Pancreas (tissue), 10 donors: ENCODE measurements around the gene BMP10. TPM values are rescaled to one million over a fixed set of nuclear protein-coding genes. Genes with fewer than 3 reads are reported as not detected.
A peak's percentile ranks its signal among the peaks of the same experiment; 100 is the strongest.

Experiments used
- ATAC-seq, 4 donors: fragments of 200-7000 bp; cut with Tn5 transposase; one replicate each; pipeline versions ENCODE4 v1.8.0 to v1.9.1; 2020; ENCODE audit warnings: mild to moderate bottlenecking in 4 of 4, moderate library complexity in 4 of 4
- DNase-seq, 6 donors: peaks; one replicate each; pipeline ENCODE4 v3.0.0-alpha.2; 2020
- FAIRE-seq: peaks from 2 replicates; lab custom pipeline; 2012; peaks lifted over from hg19 to GRCh38; lab: Jason Lieb, UNC
- H3K27ac ChIP-seq, 4 donors: fragments of 200-600 bp; sonication (generic); 1 replicate in 3 of 4; 2 replicates in 1 of 4; pipeline versions ENCODE4 v1.5.0 to v1.8.0; 2020
- H3K27me3 ChIP-seq, 4 donors: fragments of 200-600 bp; one replicate each; pipeline ENCODE4 v1.8.0; 2021
- H3K36me3 ChIP-seq, 3 donors: fragments of 200-600 bp; sonication (generic) in 1 of 3; one replicate each; pipeline versions ENCODE4 v1.5.0 to v1.8.0; 2020 to 2021
- H3K4me1 ChIP-seq, 3 donors: fragments of 200-600 bp; one replicate each; pipeline ENCODE4 v1.8.0; 2021
- H3K4me3 ChIP-seq, 4 donors: fragments of 200-600 bp; sonication (generic) in 2 of 4; one replicate each; pipeline versions ENCODE4 v1.5.0 to v1.8.0; 2020 to 2021
- H3K9me3 ChIP-seq, 4 donors: fragments of 200-600 bp; one replicate each; pipeline ENCODE4 v1.8.0; 2021
- CTCF ChIP-seq, 4 donors: fragments of 200-600 bp; sonication (generic) in 3 of 4; IDR thresholded peaks; one replicate each; pipeline versions ENCODE4 v1.5.0 to v1.8.0; 2021; ENCODE audit warnings: antibody characterized with exemption in 4 of 4
- WGBS, 2 donors: extraction: QIAGEN DNeasy Blood & Tissue Kit; methylation state at CpG; one replicate each; pipeline ENCODE4 v1.1.7; 2013; 5-methylcytosine and 5-hydroxymethylcytosine counted together
- intact Hi-C, 3 donors: fragments of 100-400 bp; cut with DNase I; formaldehyde crosslinking; loops; one replicate each; pipeline versions ENCODE4 v1.11.1 to v1.14.2; 2022
- polyA plus RNA-seq, 2 donors: library from polyadenylated mRNA; stranded (reverse); fragments of 200-250 nt; gene quantifications; one replicate each; pipeline ENCODE4 v1.2.3, GENCODE V29; 2013
- total RNA-seq, 6 donors: library from RNA; stranded (reverse); fragmentation: NEBNext Ultra II Directional in 4 of 6; extraction: Animal tissue kit (Norgen Biotek cat#: 25700) in 4 of 6; gene quantifications; one replicate each; pipeline versions ENCODE4 v1.2.1 to v1.2.4, GENCODE V29; 2021 to 2023
- donor health status: healthy with polysubstance abuse.
- donor health status: DM: no; HTN: no; CAD: no; lungs with moderate emphysema.
- donor health status: DM: no; HTN: no; CAD: no.
- donor health status: control.
- donor health status: control.
- donor health status: Bipolar disorder and iron deficiency.
- donor health status: DM: yes; HTN: yes; CAD: no.
- donor health status: DM: no; HTN: no; CAD: no.
- donor health status: DM: no; HTN: no; CAD: no.
- donor health status: DM: yes; HTN: yes; CAD: no.

The BMP10 gene
- total and polyA plus RNA-seq, 8 donors: not detected

GRCh38 chr2:68878753-68879152 lies 7.6 kb upstream of the BMP10 start:
- intact Hi-C loops: no loop called here
- H3K9me3 ChIP-seq: no peaks in the 10 kb centered on the region

GRCh38 chr2:68878071-68878711 lies 7.0 kb upstream of the BMP10 start:
- H3K4me1 ChIP-seq: no peaks in the 10 kb centered on the region
- H3K9me3 ChIP-seq: no peaks in the 10 kb centered on the region
- ATAC-seq (no peak), FAIRE-seq (no peak), DNase-seq (no peak)
- no peak for TF ChIP-seq CTCF (IDR thresholded peaks at IDR 0.05)
- 44 to 53% methylated on average over 6 of the region's 6 CpGs for WGBS, 2 donors
- H3K4me3 ChIP-seq: no peak overlapping the region
- H3K36me3 ChIP-seq: no peaks in the 10 kb centered on the region
- intact Hi-C loops: no loop called here
- H3K27ac ChIP-seq: no peak overlapping the region
- peaks cover 0 to 12% (median 0%) of the 10 kb centered on the region in 4 donors for H3K27me3 ChIP-seq

More at GRCh38 chr2:68878753-68879152, 7.6 kb upstream of the BMP10 start:
- no peak for DNase-seq
- FAIRE-seq: no peak
- WGBS, 2 donors: 68 to 72% methylated on average over 2 of the region's 2 CpGs
- Histone ChIP-seq H3K4me3 (no peak overlapping the region), H3K36me3 (no peaks in the 10 kb centered on the region), H3K27me3 (peaks cover 0 to 12% (median 0%) of the 10 kb centered on the region in 4 donors), H3K27ac (no peak overlapping the region), H3K4me1 (no peaks in the 10 kb centered on the region)
- no peak for TF ChIP-seq CTCF (IDR thresholded peaks at IDR 0.05)
- ATAC-seq: no peak

- no peak overlapping the region for H3K27ac ChIP-seq
- WGBS, 2 donors: 46 to 47% methylated on average over 3 of the region's 3 CpGs
- FAIRE-seq (no peak), DNase-seq (no peak), ATAC-seq (peak in 2 of 4 donors; percentile 55 to 63)
- no peak for TF ChIP-seq CTCF (IDR thresholded peaks at IDR 0.05)
- no peaks in the 10 kb centered on the region for H3K4me1 ChIP-seq
- H3K4me3 ChIP-seq: no peak overlapping the region
- no peaks in the 10 kb centered on the region for H3K9me3 ChIP-seq
- intact Hi-C loops: no loop called here
- H3K27me3 ChIP-seq: peaks cover 0 to 12% (median 0%) of the 10 kb centered on the region in 4 donors
- H3K36me3 ChIP-seq: no peaks in the 10 kb centered on the region
Measured at GRCh38 chr2:68877079-68877772, 6.0 kb upstream of the BMP10 start.

- Histone ChIP-seq H3K4me3 (no peak overlapping the region), H3K4me1 (no peaks in the 10 kb centered on the region), H3K27me3 (peaks cover 0 to 3% (median 0%) of the 10 kb centered on the region in 4 donors), H3K27ac (no peak overlapping the region), H3K36me3 (no peaks in the 10 kb centered on the region), H3K9me3 (no peaks in the 10 kb centered on the region)
- ATAC-seq: no peak
- intact Hi-C loops: no loop called here
- WGBS, 2 donors: 61% methylated on average over 2 of the region's 2 CpGs
- TF ChIP-seq CTCF (IDR thresholded peaks at IDR 0.05): no peak
- no peak for DNase-seq
- FAIRE-seq: peak; percentile 64
Measured at GRCh38 chr2:68870215-68870614, 982 bp downstream of the BMP10 start.

- ATAC-seq (no peak), FAIRE-seq (no peak), DNase-seq (no peak)
- H3K36me3 ChIP-seq: no peaks in the 10 kb centered on the region
- no peak overlapping the region for H3K4me3 ChIP-seq
- intact Hi-C loops: no loop called here
- no peak for TF ChIP-seq CTCF (IDR thresholded peaks at IDR 0.05)
- no peaks in the 10 kb centered on the region for H3K4me1 ChIP-seq
- no peaks in the 10 kb centered on the region for H3K9me3 ChIP-seq
- H3K27ac ChIP-seq: no peak overlapping the region
- no peaks in the 10 kb centered on the region for H3K27me3 ChIP-seq
Measured at GRCh38 chr2:68865108-68865507, 6.1 kb downstream of the BMP10 start.
